HCT116 (cell line): ENCODE data around the gene ANP32B. TPM values are rescaled to one million over a fixed set of nuclear protein-coding genes. Genes with fewer than 3 reads are reported as not detected.
"Not testable (repeated sequence)": the region's sequence is repeated elsewhere in the genome, so short reads cannot be mapped to it uniquely, and the experiment has no call there.

Experiments
- ATAC-seq: fragments of 200-7000 bp; cut with Tn5 transposase; 2 replicates; pipeline ENCODE4 v1.9.1; 2020; ENCODE audit warnings: mild to moderate bottlenecking, moderate library complexity
- BruUV-seq: library from RNA; stranded (reverse); fragments of 400-500 nt; replicated peaks from 2 replicates; lab custom pipeline; 2021; lab: Mats Ljungman, UMichigan
- CTCF ChIA-PET: fragments of 300-600 bp; sonication (Branson Sonifier 250); formaldehyde crosslinking; loops from one replicate; lab custom pipeline; 2021; ENCODE audit warnings: antibody characterized with exemption; lab: Charles Lee
- POLR2A ChIA-PET: fragments of 300-600, 350-600 bp; sonication (Branson Sonifier 250); formaldehyde crosslinking; loops from one replicate; lab custom pipeline; 2021; ENCODE audit warnings: antibody characterized with exemption; lab: Charles Lee
- RAD21 ChIA-PET, 2 experiments: fragments of 300-600 bp; sonication (Branson Sonifier 250); formaldehyde crosslinking; loops; one replicate each; lab custom pipeline; 2023; ENCODE audit warnings: low total read pairs in 2 of 2; ENCODE audit not compliant: uncharacterized antibody in 2 of 2, unreplicated experiment in 2 of 2, low non-redundant PET in 1 of 2; lab: Charles Lee
- DNase-seq: peaks from one replicate; pipeline ENCODE4 v3.0.0-alpha.2; 2010; ENCODE audit warnings: low read depth, low spot score
- H2AFZ ChIP-seq: fragments of 200-600 bp; shearing (Covaris generic), sonication (generic); 2 replicates; pipeline ENCODE4 v1.6.1; 2017; ENCODE audit warnings: low read depth, mixed run types, mixed read lengths, antibody characterized with exemption, low read length; ENCODE audit not compliant: poor library complexity, severe bottlenecking
- H3K27ac ChIP-seq: 2 replicates; pipeline ENCODE4 v1.5.1; 2012; ENCODE audit warnings: low read depth, low read length
- H3K27me3 ChIP-seq: fragments of 200-600 bp; sonication (generic); 2 replicates; pipeline ENCODE4 v1.6.1; 2016; ENCODE audit warnings: mixed run types, low read length, mixed read lengths; ENCODE audit not compliant: insufficient read depth
- H3K36me3 ChIP-seq, 2 experiments: fragments of 200-500 bp in 1 of 2; fragments of 200-600 bp in 1 of 2; sonication (Bioruptor generic) in 1 of 2; sonication (generic) in 1 of 2; 2 replicates each; pipeline versions ENCODE4 v1.5.1 to v1.6.1; 2014 to 2016; ENCODE audit warnings: low read length in 2 of 2, inconsistent platforms in 1 of 2, mixed read lengths in 1 of 2, mixed run types in 1 of 2; ENCODE audit not compliant: insufficient read depth in 2 of 2, control insufficient read depth in 1 of 2
- H3K4me1 ChIP-seq, 2 experiments: fragments of 200-600 bp in 1 of 2; sonication (generic) in 1 of 2; 2 replicates each; pipeline versions ENCODE4 v1.5.1 to v1.6.1; 2012 to 2017; ENCODE audit warnings: low read length in 2 of 2, inconsistent platforms in 1 of 2, mild to moderate bottlenecking in 1 of 2, mixed read lengths in 1 of 2, mixed run types in 1 of 2, moderate library complexity in 1 of 2; ENCODE audit not compliant: insufficient read depth in 2 of 2, control insufficient read depth in 1 of 2
- H3K4me2 ChIP-seq: fragments of 200-600 bp; sonication (generic); 2 replicates; pipeline ENCODE4 v1.6.1; 2017; ENCODE audit warnings: mixed run types, low read length, mixed read lengths
- H3K4me3 ChIP-seq, 2 experiments: fragments of 200-600 bp in 1 of 2; sonication (generic) in 1 of 2; replicated peaks in 1 of 2; 2 replicates each; pipeline ENCODE4 v1.5.1; 2011 to 2016; ENCODE audit warnings: low read length in 2 of 2, control low read depth in 1 of 2, low read depth in 1 of 2, mild to moderate bottlenecking in 1 of 2, mixed read lengths in 1 of 2, mixed run types in 1 of 2
- H3K79me2 ChIP-seq: fragments of 200-600 bp; sonication (generic); 2 replicates; pipeline ENCODE4 v1.6.1; 2017; ENCODE audit warnings: mild to moderate bottlenecking, mixed run types, low read length, moderate library complexity, mixed read lengths; ENCODE audit not compliant: insufficient read depth
- H3K9ac ChIP-seq: fragments of 200-600 bp; sonication (generic); 2 replicates; pipeline ENCODE4 v1.6.1; 2016; ENCODE audit warnings: low read length, mixed read lengths
- H3K9me2 ChIP-seq: fragments of 200-600 bp; sonication (generic), shearing (Covaris generic); 2 replicates; pipeline ENCODE4 v1.6.1; 2017; ENCODE audit warnings: mixed run types, mild to moderate bottlenecking, moderate library complexity; ENCODE audit not compliant: insufficient read depth
- H3K9me3 ChIP-seq, 2 experiments: fragments of 200-500 bp in 1 of 2; fragments of 200-600 bp in 1 of 2; sonication (Bioruptor generic) in 1 of 2; sonication (generic) in 1 of 2; 2 replicates each; pipeline ENCODE4 v1.6.1; 2014 to 2017; ENCODE audit warnings: low read length in 2 of 2, mixed read lengths in 2 of 2, inconsistent platforms in 1 of 2, low read depth in 1 of 2, mild to moderate bottlenecking in 1 of 2, mixed run types in 1 of 2, moderate library complexity in 1 of 2; ENCODE audit not compliant: control insufficient read depth in 1 of 2, insufficient read depth in 1 of 2
- H4K20me1 ChIP-seq: fragments of 200-600 bp; sonication (generic), shearing (Covaris generic); 2 replicates; pipeline ENCODE4 v1.6.1; 2017; ENCODE audit warnings: mixed run types, mild to moderate bottlenecking, moderate library complexity; ENCODE audit not compliant: insufficient read depth
- intact Hi-C: fragments of 100-400 bp; cut with micrococcal nuclease; formaldehyde crosslinking; loops from 2 replicates; pipeline ENCODE4 v1.10.0; 2022
- total RNA-seq: library from RNA; stranded (reverse); gene quantifications from one replicate; pipeline ENCODE4 v1.2.1, GENCODE V29; 2021; ENCODE audit not compliant: unreplicated experiment

The ANP32B gene
- total RNA-seq, 1 experiment from 2014 or later = 206 TPM

DNA sequence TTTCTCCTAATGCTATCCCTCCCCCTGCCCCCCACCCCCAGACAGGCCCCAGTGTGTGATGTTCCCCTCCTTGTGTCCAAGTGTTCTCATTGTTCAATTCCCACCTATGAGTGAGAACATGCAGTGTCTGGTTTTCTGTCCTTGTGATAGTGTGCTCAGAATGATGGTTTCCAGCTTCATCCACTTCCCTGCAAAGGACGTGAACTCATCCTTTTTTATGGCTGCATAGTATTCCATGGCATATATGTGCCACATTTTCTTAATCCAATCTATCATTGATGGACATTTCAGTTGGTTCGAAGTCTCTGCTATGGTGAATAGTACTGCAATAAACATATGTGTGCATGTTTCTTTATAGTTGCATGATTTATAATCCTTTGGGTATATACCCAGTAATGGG lies 37.7 kb upstream of the ANP32B start:
- BruUV-seq, RAD21 ChIA-PET, intact Hi-C loops, H3K4me2 ChIP-seq, H3K4me1 ChIP-seq, H4K20me1 ChIP-seq, H3K9me2 ChIP-seq, H3K9ac ChIP-seq, ATAC-seq, CTCF ChIA-PET, H3K36me3 ChIP-seq, DNase-seq, H3K4me3 ChIP-seq, H2AFZ ChIP-seq, H3K79me2 ChIP-seq, H3K27ac ChIP-seq, H3K9me3 ChIP-seq, POLR2A ChIA-PET: not testable (repeated sequence)
- peaks cover 34% of the 10 kb centered on the region for H3K27me3 ChIP-seq

DNA sequence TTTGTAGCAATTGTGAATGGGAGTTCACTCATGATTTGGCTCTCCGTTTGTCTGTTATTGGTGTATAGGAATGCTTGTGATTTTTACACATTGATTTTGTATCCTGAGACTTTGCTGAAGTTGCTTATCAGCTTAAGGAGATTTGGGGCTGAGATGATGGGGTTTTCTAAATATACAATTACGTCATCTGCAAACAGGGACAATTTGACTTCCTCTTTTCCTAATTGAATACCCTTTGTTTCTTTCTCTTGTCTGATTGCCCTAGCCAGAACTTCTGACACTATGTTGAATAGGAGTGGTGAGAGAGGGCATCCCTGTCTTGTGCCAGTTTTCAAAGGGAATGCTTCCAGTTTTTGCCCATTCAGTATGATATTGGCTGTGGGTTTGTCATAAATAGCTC lies 36.0 kb upstream of the ANP32B start:
- BruUV-seq, H3K4me2 ChIP-seq, POLR2A ChIA-PET: not testable (repeated sequence)

DNA sequence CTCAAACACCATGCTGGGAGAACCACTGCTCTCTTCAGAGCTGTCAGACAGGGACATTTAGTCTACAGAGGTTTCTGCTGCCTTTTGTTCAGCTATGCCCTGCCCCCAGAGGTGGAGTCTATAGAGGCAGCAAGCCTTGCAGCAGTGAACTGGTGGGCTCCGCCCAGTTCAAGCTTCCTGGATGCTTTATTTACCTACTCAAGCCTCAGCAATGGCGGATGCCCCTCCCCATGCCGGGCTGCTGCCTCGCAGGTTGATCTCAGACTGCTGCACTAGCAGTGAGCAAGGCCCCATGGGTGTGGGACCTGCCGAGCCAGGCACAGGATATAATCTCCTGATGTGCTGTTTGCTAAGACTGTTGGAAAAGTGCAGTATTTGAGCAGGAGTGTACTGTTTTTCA lies 32.3 kb upstream of the ANP32B start:
- RAD21 ChIA-PET, DNase-seq, BruUV-seq, CTCF ChIA-PET, intact Hi-C loops, H3K27ac ChIP-seq, H3K79me2 ChIP-seq, H3K27me3 ChIP-seq, H4K20me1 ChIP-seq, H2AFZ ChIP-seq, H3K9me2 ChIP-seq, H3K4me1 ChIP-seq, H3K36me3 ChIP-seq, H3K9me3 ChIP-seq, H3K9ac ChIP-seq, H3K4me3 ChIP-seq: not testable (repeated sequence)
- POLR2A ChIA-PET = interaction anchor here (0.6 to 1.0 kb wide), 3 partner anchors 8 to 108 kb away, joined by 3 to 5 read pairs (median 3); partner anchors contain the start of gene TRMO
- H3K4me2 ChIP-seq = peak overlapping the region; percentile 12; the same call in 1 of the 2 replicates
- peak; percentile 71 for ATAC-seq

More for the DNA sequence above, 36.0 kb upstream of the ANP32B start:
- H3K9me2 ChIP-seq, H3K27ac ChIP-seq, intact Hi-C loops, H3K4me1 ChIP-seq, H3K9me3 ChIP-seq, H3K79me2 ChIP-seq, H2AFZ ChIP-seq, H3K36me3 ChIP-seq, H3K4me3 ChIP-seq, H3K9ac ChIP-seq, H4K20me1 ChIP-seq, DNase-seq, RAD21 ChIA-PET, CTCF ChIA-PET, ATAC-seq: not testable (repeated sequence)
- peaks cover 26% of the 10 kb centered on the region for H3K27me3 ChIP-seq
